GM12878 (cell line): ENCODE data around the gene MYLK4. TPM values are rescaled to one million over a fixed set of nuclear protein-coding genes. Genes with fewer than 3 reads are reported as not detected.

Experiments
- ATAC-seq: fragments of 200-7000 bp; cut with Tn5 transposase; 3 replicates; pipeline ENCODE4 v1.9.1; 2020; ENCODE audit warnings: mild to moderate bottlenecking, moderate library complexity
- BruUV-seq: library from RNA; stranded (reverse); fragments of 400-500 nt; replicated peaks from 2 replicates; lab custom pipeline; 2021; lab: Mats Ljungman, UMichigan
- CTCF ChIA-PET: fragments of 300-600 bp; sonication (Branson Sonifier 250); formaldehyde crosslinking; extraction: SDS; loops from one replicate; lab custom pipeline; 2021; ENCODE audit warnings: inconsistent platforms; lab: Yijun Ruan, JAX
- POLR2A ChIA-PET: fragments of 350-600 bp; formaldehyde crosslinking; extraction: SDS; loops from one replicate; lab custom pipeline; 2021; ENCODE audit warnings: inconsistent platforms; lab: Charles Lee
- RAD21 ChIA-PET: fragments of 300-600 bp; sonication (Branson Sonifier 250); formaldehyde crosslinking; loops from one replicate; lab custom pipeline; 2023; ENCODE audit warnings: antibody characterized with exemption; ENCODE audit not compliant: unreplicated experiment; lab: Charles Lee
- SMC1A ChIA-PET: fragments of 300-600 bp; sonication (Branson Sonifier 250); formaldehyde crosslinking; loops from one replicate; lab custom pipeline; 2023; ENCODE audit not compliant: unreplicated experiment, uncharacterized antibody; lab: Charles Lee
- DNase-seq: peaks from one replicate; pipeline ENCODE4 v3.0.0-alpha.2; 2011; ENCODE audit warnings: low read depth, low spot score
- FAIRE-seq: peaks from 3 replicates; lab custom pipeline; 2011; peaks lifted over from hg19 to GRCh38; lab: Jason Lieb, UNC
- H2AFZ ChIP-seq: 2 replicates; pipeline ENCODE4 v1.6.0; 2011; ENCODE audit warnings: low read depth, low read length, control low read depth; ENCODE audit not compliant: control insufficient read depth
- H3K27ac ChIP-seq: 2 replicates; pipeline ENCODE4 v1.5.1; 2011; ENCODE audit warnings: control low read depth; ENCODE audit not compliant: control insufficient read depth, insufficient read depth
- H3K27me3 ChIP-seq, 2 experiments: replicated peaks in 1 of 2; 2 replicates each; pipeline versions ENCODE4 v1.6.0 to v1.6.1; 2011; ENCODE audit warnings: low read length in 1 of 2; ENCODE audit not compliant: control insufficient read depth in 2 of 2, insufficient read depth in 2 of 2
- H3K36me3 ChIP-seq, 2 experiments: 2 replicates each; pipeline ENCODE4 v1.5.1; 2011; ENCODE audit warnings: low read length in 1 of 2; ENCODE audit not compliant: control insufficient read depth in 2 of 2, insufficient read depth in 2 of 2
- H3K4me1 ChIP-seq: 2 replicates; pipeline ENCODE4 v1.6.1; 2011; ENCODE audit warnings: mild to moderate bottlenecking, low read length, moderate library complexity, mixed read lengths; ENCODE audit not compliant: control insufficient read depth, insufficient read depth
- H3K4me2 ChIP-seq: 2 replicates; pipeline ENCODE4 v1.6.0; 2011; ENCODE audit warnings: control low read depth; ENCODE audit not compliant: control insufficient read depth, insufficient read depth
- H3K4me3 ChIP-seq: fragments of 200-600 bp; sonication (generic); 2 replicates; pipeline ENCODE4 v1.5.1; 2016
- H3K79me2 ChIP-seq: 2 replicates; pipeline ENCODE4 v1.6.0; 2011; ENCODE audit warnings: low read length; ENCODE audit not compliant: control insufficient read depth, insufficient read depth
- H3K9ac ChIP-seq: 2 replicates; pipeline ENCODE4 v1.8.0; 2011; ENCODE audit warnings: low read length, control low read depth, mixed read lengths; ENCODE audit not compliant: control insufficient read depth, insufficient read depth
- H3K9me3 ChIP-seq: replicated peaks from 3 replicates; pipeline ENCODE4 v1.5.1; 2011; ENCODE audit warnings: mild to moderate bottlenecking, low read length; ENCODE audit not compliant: control insufficient read depth, insufficient read depth
- H4K20me1 ChIP-seq: 2 replicates; pipeline ENCODE4 v1.6.0; 2011; ENCODE audit not compliant: control insufficient read depth, insufficient read depth
- ATF7 ChIP-seq: fragments of 450-650 bp; IDR thresholded peaks from 2 replicates; pipeline ENCODE4 v1.6.1; 2016; ENCODE audit warnings: low read depth, mild to moderate bottlenecking
- CBX3 ChIP-seq: fragments of 200-600 bp; sonication (generic); IDR thresholded peaks from 2 replicates; pipeline ENCODE4 v1.6.1; 2016; ENCODE audit warnings: low read depth, borderline replicate concordance
- CREB1 ChIP-seq: IDR thresholded peaks from 2 replicates; pipeline ENCODE4 v1.6.1; 2012; ENCODE audit warnings: low read depth, mild to moderate bottlenecking, inconsistent platforms
- EED ChIP-seq: sonication (generic); IDR thresholded peaks from 2 replicates; pipeline ENCODE4 v1.6.1; 2016; ENCODE audit warnings: antibody characterized with exemption, low read depth
- IKZF2 ChIP-seq, 2 experiments: fragments of 450-650 bp; IDR thresholded peaks; 2 replicates each; pipeline ENCODE4 v1.6.1; 2017; ENCODE audit warnings: mild to moderate bottlenecking in 2 of 2, moderate library complexity in 2 of 2
- JUNB ChIP-seq: IDR thresholded peaks from 2 replicates; pipeline ENCODE4 v1.6.1; 2016; ENCODE audit warnings: antibody characterized with exemption, mild to moderate bottlenecking
- KAT2A ChIP-seq: conservative IDR thresholded peaks from 2 replicates; pipeline ENCODE4 v1.6.1; 2011; ENCODE audit warnings: low read depth, low read length; ENCODE audit not compliant: control insufficient read depth
- NFXL1 ChIP-seq: fragments of 450-650 bp; IDR thresholded peaks from 2 replicates; pipeline ENCODE4 v1.6.1; 2017; ENCODE audit warnings: antibody characterized with exemption, mild to moderate bottlenecking, borderline replicate concordance
- NR2F1 ChIP-seq: fragments of 450-650 bp; conservative IDR thresholded peaks from 2 replicates; pipeline ENCODE4 v1.6.1; 2017; ENCODE audit warnings: mild to moderate bottlenecking
- PML ChIP-seq: IDR thresholded peaks from 2 replicates; pipeline ENCODE4 v1.6.1; 2012; ENCODE audit warnings: low read length, inconsistent platforms
- RAD21 ChIP-seq: IDR thresholded peaks from 2 replicates; pipeline ENCODE4 v1.6.1; 2011; ENCODE audit warnings: mild to moderate bottlenecking, low read depth, low read length, moderate library complexity; ENCODE audit not compliant: insufficient read depth
- RAD51 ChIP-seq: fragments of 450-650 bp; IDR thresholded peaks from 2 replicates; pipeline ENCODE4 v1.6.1; 2016; ENCODE audit warnings: moderate library complexity, mild to moderate bottlenecking, inconsistent platforms
- SIN3A ChIP-seq: IDR thresholded peaks from 2 replicates; pipeline ENCODE4 v1.6.1; 2012; ENCODE audit warnings: low read depth, low read length, improper control_type of control experiment
- ZNF274 ChIP-seq: IDR thresholded peaks from one replicate; pipeline ENCODE4 v1.8.0; 2011; ENCODE audit not compliant: insufficient read length, insufficient read depth
- WGBS: methylation state at CpG from one replicate; pipeline ENCODE4 v1.1.6; 2016; ENCODE audit warnings: low lambda C conversion rate; ENCODE audit not compliant: insufficient replicate concordance, insufficient coverage; ENCODE audit errors: missing lambda C conversion rate; 5-methylcytosine and 5-hydroxymethylcytosine counted together
- in situ Hi-C: fragments of 300-500 bp; cut with MboI; formaldehyde crosslinking; loops from 9 replicates; pipeline ENCODE4 v1.14.3; 2018; ENCODE audit warnings: mixed read lengths
- intact Hi-C: fragments of 100-400 bp; cut with micrococcal nuclease; formaldehyde crosslinking; loops from one replicate; pipeline ENCODE4 v1.14.2; 2022; ENCODE audit not compliant: unreplicated experiment
- polyA plus RNA-seq, 11 experiments: library from polyadenylated mRNA; depleted of rRNA in 4 of 11; unstranded in 6 of 11; stranded (reverse) in 5 of 11; fragments of >200 nt; fragmentation: Nextera tagmentation in 4 of 11; fragmentation: Illumina TruSeq in 1 of 11; extraction: Ambion mirVana in 4 of 11; extraction: Trizol in 1 of 11; gene quantifications; 1 replicate in 1 of 11; 2 replicates in 10 of 11; pipeline versions ENCODE4 v1.2.1 to v1.2.3, GENCODE V29; 2011 to 2016; ENCODE audit warnings: inconsistent platforms in 2 of 11, missing spikeins in 2 of 11, low read depth in 1 of 11
- total RNA-seq, 4 experiments: library from RNA; depleted of rRNA in 3 of 4; stranded (reverse); fragments of >200 nt in 3 of 4; fragmentation: Illumina TruSeq in 1 of 4; extraction: Trizol in 1 of 4; gene quantifications; 2 replicates each; pipeline versions ENCODE4 v1.2.1 to v1.2.3, GENCODE V29; 2013 to 2021
- TF ChIP-seq, protein P1 (sequence below): IDR thresholded peaks from 2 replicates; pipeline ENCODE4 v1.6.1; 2011; ENCODE audit warnings: borderline replicate concordance, low read depth, mild to moderate bottlenecking, moderate library complexity, low read length; ENCODE audit not compliant: insufficient read depth, poor library complexity, severe bottlenecking
- TF ChIP-seq, protein P2 (sequence below): IDR thresholded peaks from 2 replicates; pipeline ENCODE4 v1.6.1; 2011; ENCODE audit warnings: low read depth, low read length, improper control_type of control experiment, borderline replicate concordance

Gene MYLK4
- total and polyA plus RNA-seq, 10 of the 15 experiments (the other 5 are each of a cell fraction or from before 2014, with no cell fraction given): under 0.01 to 0.09 (median 0.05) TPM; not detected in 1

DNA sequence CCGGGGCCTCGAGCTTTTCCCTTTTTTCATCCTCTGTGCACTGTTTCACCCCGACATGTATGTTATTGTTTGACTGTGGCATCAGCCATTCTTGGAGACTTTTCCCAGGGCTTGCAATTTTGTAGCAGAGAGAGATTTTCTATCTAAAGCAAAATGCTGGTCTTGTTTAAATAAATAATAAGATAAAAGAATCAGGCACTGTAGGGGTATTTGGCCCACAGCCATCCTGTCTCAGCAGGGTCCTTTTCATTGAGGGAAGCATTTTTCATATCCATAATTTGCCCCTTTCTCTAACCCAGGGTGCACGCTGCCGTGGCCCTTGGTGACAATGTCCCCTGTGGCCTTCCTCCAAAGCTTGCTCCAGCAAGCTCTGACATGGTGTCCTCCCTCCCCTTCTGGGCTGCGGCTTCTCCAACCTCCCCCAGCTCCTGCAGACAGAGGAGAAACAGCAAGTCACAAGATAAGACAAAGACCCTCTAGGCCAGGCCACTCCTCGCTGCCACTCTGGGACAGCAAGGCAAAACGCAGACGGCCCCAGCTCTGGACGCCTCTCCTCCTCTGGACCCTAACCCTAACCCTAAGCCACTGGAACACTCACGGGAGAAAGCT lies 117.6 kb downstream of the MYLK4 start:
- DNase-seq: no peak
- POLR2A ChIA-PET: no interaction called here
- no peak overlapping the region for H3K4me2 ChIP-seq
- ATAC-seq: no peak
- H3K27me3 ChIP-seq: peaks cover 0 to 1% of the 10 kb centered on the region in 2 experiments; a peak in 2 of 4 replicates
- no peaks in the 10 kb centered on the region for H3K79me2 ChIP-seq
- TF ChIP-seq CBX3 (no peak), IKZF2 (IDR thresholded peaks at IDR 0.05) (no peak), ZNF274 (no peak)
- SMC1A ChIA-PET: interaction anchor here (0.9 kb wide), 1 partner anchor 188 kb away, joined by 3 read pairs; no protein-coding TSS in a partner anchor
- no peaks in the 10 kb centered on the region for H4K20me1 ChIP-seq
- CTCF ChIA-PET: interaction anchor here (0.6 to 2.9 kb wide), 7 partner anchors 13 to 1036 kb away, joined by 3 to 33 read pairs (median 4); no protein-coding TSS in a partner anchor
- H2AFZ ChIP-seq: no peak overlapping the region
- in situ Hi-C loops: no loop called here
- BruUV-seq: no TSS peak
- H3K4me3 ChIP-seq: no peak overlapping the region
- H3K4me1 ChIP-seq: no peaks in the 10 kb centered on the region
- no peak overlapping the region for H3K9ac ChIP-seq
- H3K9me3 ChIP-seq: no peaks in the 10 kb centered on the region
- H3K27ac ChIP-seq: no peak overlapping the region
- RAD21 ChIA-PET: interaction anchor here (2.7 kb wide), 1 partner anchor 1037 kb away, joined by 10 read pairs; no protein-coding TSS in a partner anchor
- FAIRE-seq: no peak
- 71% methylated on average over 11 of the region's 11 CpGs for WGBS
- no peaks in the 10 kb centered on the region for H3K36me3 ChIP-seq
- intact Hi-C loops: loop anchor here (5.0 kb wide), 1 partner anchor 426 kb away; no protein-coding TSS in a partner anchor

DNA sequence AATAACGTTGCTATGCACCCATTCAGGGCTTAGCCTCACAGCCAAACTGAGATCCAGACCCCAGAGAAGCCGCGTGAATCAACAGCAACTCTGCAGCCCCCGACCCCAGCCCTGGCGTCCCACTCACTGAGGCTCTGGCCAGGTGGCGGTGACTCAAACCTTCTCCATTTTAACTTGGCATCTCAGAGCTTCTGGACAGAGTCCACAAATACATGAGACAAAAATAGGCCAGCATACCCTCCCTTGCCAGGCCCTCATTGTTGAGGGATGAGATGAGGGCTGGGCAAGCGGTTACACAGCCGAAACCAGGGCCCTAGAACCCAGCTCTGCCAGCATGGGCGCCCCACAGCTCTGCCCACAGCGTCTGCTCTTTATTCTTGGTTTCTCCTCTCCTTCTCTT lies 118.4 kb downstream of the MYLK4 start:
- ChIA-PET CTCF (interaction anchor here (0.7 to 1.6 kb wide), 3 partner anchors 13 to 113 kb away, joined by 3 to 4 read pairs (median 4); no protein-coding TSS in a partner anchor), RAD21 (interaction anchor here (2.7 kb wide), 1 partner anchor 1036 kb away, joined by 10 read pairs; no protein-coding TSS in a partner anchor), POLR2A (no interaction called here), SMC1A (interaction anchor here (1.1 kb wide), 1 partner anchor 1035 kb away, joined by 3 read pairs; no protein-coding TSS in a partner anchor)
- in situ Hi-C loops (no loop called here), intact Hi-C loops (loop anchor here (5.0 kb wide), 1 partner anchor 425 kb away; no protein-coding TSS in a partner anchor)
- no peaks in the 10 kb centered on the region for H3K9me3 ChIP-seq
- H3K4me2 ChIP-seq: no peak overlapping the region
- BruUV-seq: no TSS peak
- no peaks in the 10 kb centered on the region for H3K79me2 ChIP-seq
- no peaks in the 10 kb centered on the region for H3K4me1 ChIP-seq
- ATAC-seq: no peak
- H3K27me3 ChIP-seq: peaks cover 0 to 1% of the 10 kb centered on the region in 2 experiments; a peak in 2 of 4 replicates
- no peak for FAIRE-seq
- no peak overlapping the region for H2AFZ ChIP-seq
- H3K4me3 ChIP-seq: no peak overlapping the region
- no peak for DNase-seq
- no peak overlapping the region for H3K27ac ChIP-seq
- 50% methylated on average over 10 of the region's 10 CpGs for WGBS
- no peaks in the 10 kb centered on the region for H3K36me3 ChIP-seq
- H3K9ac ChIP-seq: no peak overlapping the region
- H4K20me1 ChIP-seq: no peaks in the 10 kb centered on the region
- no peak for TF ChIP-seq RAD21
- TF ChIP-seq ATF7: no peak
- TF ChIP-seq EED: no peak
- no peak for TF ChIP-seq SIN3A
- TF ChIP-seq, protein P1, sequence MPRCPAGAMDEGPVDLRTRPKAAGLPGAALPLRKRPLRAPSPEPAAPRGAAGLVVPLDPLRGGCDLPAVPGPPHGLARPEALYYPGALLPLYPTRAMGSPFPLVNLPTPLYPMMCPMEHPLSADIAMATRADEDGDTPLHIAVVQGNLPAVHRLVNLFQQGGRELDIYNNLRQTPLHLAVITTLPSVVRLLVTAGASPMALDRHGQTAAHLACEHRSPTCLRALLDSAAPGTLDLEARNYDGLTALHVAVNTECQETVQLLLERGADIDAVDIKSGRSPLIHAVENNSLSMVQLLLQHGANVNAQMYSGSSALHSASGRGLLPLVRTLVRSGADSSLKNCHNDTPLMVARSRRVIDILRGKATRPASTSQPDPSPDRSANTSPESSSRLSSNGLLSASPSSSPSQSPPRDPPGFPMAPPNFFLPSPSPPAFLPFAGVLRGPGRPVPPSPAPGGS: no peak
- no peak for TF ChIP-seq CREB1
- TF ChIP-seq KAT2A: no peak
- no peak for TF ChIP-seq JUNB
- no peak for TF ChIP-seq RAD51
- TF ChIP-seq PML: no peak
- no peak for TF ChIP-seq NFXL1
- TF ChIP-seq, protein P2, sequence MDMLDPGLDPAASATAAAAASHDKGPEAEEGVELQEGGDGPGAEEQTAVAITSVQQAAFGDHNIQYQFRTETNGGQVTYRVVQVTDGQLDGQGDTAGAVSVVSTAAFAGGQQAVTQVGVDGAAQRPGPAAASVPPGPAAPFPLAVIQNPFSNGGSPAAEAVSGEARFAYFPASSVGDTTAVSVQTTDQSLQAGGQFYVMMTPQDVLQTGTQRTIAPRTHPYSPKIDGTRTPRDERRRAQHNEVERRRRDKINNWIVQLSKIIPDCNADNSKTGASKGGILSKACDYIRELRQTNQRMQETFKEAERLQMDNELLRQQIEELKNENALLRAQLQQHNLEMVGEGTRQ: no peak
- TF ChIP-seq NR2F1: no peak
